Breast epithelium (tissue), 4 donors: Measurements from ENCODE around the gene CPEB3. TPM values are rescaled to one million over a fixed set of nuclear protein-coding genes. Genes with fewer than 3 reads are reported as not detected.

Source experiments
- DNase-seq, 2 donors: peaks; one replicate each; pipeline ENCODE4 v3.0.0-alpha.2; 2019; ENCODE audit warnings: low spot score in 2 of 2
- H3K27ac ChIP-seq, 2 donors: fragments of 200-600 bp; sonication (generic) in 1 of 2; one replicate each; pipeline ENCODE4 v1.5.1; 2016 to 2019; ENCODE audit warnings: mild to moderate bottlenecking in 1 of 2
- H3K27me3 ChIP-seq, 2 donors: fragments of 200-600 bp; sonication (generic) in 1 of 2; one replicate each; pipeline versions ENCODE4 v1.5.1 to v1.6.0; 2017 to 2019; ENCODE audit warnings: control low read depth in 1 of 2, mild to moderate bottlenecking in 1 of 2
- H3K36me3 ChIP-seq: fragments of 200-600 bp; one replicate; pipeline ENCODE4 v1.5.1; 2019
- H3K4me1 ChIP-seq, 2 donors: fragments of 200-600 bp; sonication (generic); one replicate each; pipeline ENCODE4 v1.5.1; 2016 to 2019; ENCODE audit warnings: control low read depth in 1 of 2
- H3K4me3 ChIP-seq, 3 donors: fragments of 200-600 bp; sonication (generic); 1 replicate in 2 of 3; 2 replicates in 1 of 3; pipeline ENCODE4 v1.5.1; 2016 to 2019; ENCODE audit warnings: mild to moderate bottlenecking in 3 of 3, moderate library complexity in 2 of 3
- H3K9me3 ChIP-seq, 2 donors: fragments of 200-600 bp; sonication (generic) in 1 of 2; one replicate each; pipeline ENCODE4 v1.5.1; 2016 to 2019; ENCODE audit warnings: control low read depth in 1 of 2
- POLR2A ChIP-seq: fragments of 450-650 bp; IDR thresholded peaks from one replicate; pipeline ENCODE4 v1.6.1; 2016; ENCODE audit warnings: antibody characterized with exemption, mild to moderate bottlenecking, moderate library complexity
- POLR2AphosphoS5 ChIP-seq, 3 donors: sonication (generic); formaldehyde crosslinking; IDR thresholded peaks; one replicate each; pipeline ENCODE4 v1.6.1; 2017; ENCODE audit warnings: antibody characterized with exemption in 3 of 3
- intact Hi-C: fragments of 100-400 bp; cut with DNase I; formaldehyde crosslinking; loops from one replicate; pipeline ENCODE4 v1.15.1; 2023; ENCODE audit warnings: low total_unique reads
- total RNA-seq, 3 donors: library from RNA; depleted of rRNA; stranded (reverse); fragments of >200 nt; gene quantifications; one replicate each; pipeline ENCODE4 v1.1.0, GENCODE V29; 2016
- TF ChIP-seq, protein P1 (sequence below), 3 donors: fragments of 450-650 bp; IDR thresholded peaks; one replicate each; pipeline ENCODE4 v1.5.1; 2016 to 2017; ENCODE audit warnings: antibody characterized with exemption in 3 of 3, mild to moderate bottlenecking in 3 of 3, moderate library complexity in 3 of 3

Gene CPEB3
- total RNA-seq, 3 donors from 2014 or later, result 3.8 to 12.1 (median 5.2) TPM

DNA sequence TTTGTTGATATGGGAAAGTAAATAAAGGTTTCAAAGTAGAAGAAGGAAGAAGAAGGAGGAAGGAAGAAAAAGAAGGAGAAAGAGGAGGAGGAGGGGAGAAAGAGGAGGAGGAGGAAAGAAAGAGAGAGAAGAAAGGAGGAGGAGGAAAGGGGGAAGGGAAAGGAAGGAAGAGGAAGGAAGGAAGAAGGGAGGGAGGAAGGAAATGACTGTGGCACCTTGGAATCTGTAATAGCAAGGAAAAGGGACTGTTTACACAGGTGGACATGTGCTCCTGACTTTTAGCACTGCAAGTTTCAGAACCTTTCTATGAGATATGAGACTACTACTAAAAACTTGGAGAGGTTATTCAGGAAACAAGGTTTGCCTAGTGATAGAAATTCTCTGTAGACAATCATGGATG is 214.2 kb downstream of the CPEB3 start:
- Histone ChIP-seq H3K36me3 (no peaks in the 10 kb centered on the region), H3K27me3 (no peaks in the 10 kb centered on the region), H3K9me3 (no peaks in the 10 kb centered on the region), H3K4me1 (no peaks in the 10 kb centered on the region), H3K4me3 (no peak overlapping the region), H3K27ac (no peak overlapping the region)
- TF ChIP-seq, protein P1, sequence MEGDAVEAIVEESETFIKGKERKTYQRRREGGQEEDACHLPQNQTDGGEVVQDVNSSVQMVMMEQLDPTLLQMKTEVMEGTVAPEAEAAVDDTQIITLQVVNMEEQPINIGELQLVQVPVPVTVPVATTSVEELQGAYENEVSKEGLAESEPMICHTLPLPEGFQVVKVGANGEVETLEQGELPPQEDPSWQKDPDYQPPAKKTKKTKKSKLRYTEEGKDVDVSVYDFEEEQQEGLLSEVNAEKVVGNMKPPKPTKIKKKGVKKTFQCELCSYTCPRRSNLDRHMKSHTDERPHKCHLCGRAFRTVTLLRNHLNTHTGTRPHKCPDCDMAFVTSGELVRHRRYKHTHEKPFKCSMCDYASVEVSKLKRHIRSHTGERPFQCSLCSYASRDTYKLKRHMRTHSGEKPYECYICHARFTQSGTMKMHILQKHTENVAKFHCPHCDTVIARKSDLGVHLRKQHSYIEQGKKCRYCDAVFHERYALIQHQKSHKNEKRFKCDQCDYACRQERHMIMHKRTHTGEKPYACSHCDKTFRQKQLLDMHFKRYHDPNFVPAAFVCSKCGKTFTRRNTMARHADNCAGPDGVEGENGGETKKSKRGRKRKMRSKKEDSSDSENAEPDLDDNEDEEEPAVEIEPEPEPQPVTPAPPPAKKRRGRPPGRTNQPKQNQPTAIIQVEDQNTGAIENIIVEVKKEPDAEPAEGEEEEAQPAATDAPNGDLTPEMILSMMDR (IDR thresholded peaks at IDR 0.05), result no peak
- TF ChIP-seq POLR2AphosphoS5 (IDR thresholded peaks at IDR 0.05) (no peak), POLR2A (no peak)
- no peak for DNase-seq
- intact Hi-C loops, result no loop called here

DNA sequence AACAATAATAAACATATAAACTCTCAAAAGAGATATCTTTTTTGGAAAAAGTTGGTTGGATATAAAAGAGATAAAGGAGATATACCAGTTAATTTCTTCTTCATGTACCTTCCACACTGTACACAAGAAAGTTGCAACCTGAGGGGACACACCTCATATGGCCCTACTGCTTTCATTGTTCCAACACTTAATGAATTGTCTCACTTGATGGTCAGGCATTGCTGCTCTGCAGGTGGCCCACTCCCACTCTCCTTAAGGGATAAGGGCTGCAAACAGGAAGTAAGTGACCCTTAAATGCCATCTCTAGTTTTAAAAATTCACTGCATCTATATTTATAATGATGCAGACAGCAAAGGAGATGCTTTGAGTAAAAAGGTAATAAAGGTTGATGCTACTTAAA is 215.0 kb downstream of the CPEB3 start:
- H3K4me3 ChIP-seq, result no peak overlapping the region
- intact Hi-C loops, result no loop called here
- no peaks in the 10 kb centered on the region for H3K9me3 ChIP-seq
- H3K27ac ChIP-seq, result no peak overlapping the region
- no peaks in the 10 kb centered on the region for H3K36me3 ChIP-seq
- H3K27me3 ChIP-seq, result no peaks in the 10 kb centered on the region
- no peak for DNase-seq
- H3K4me1 ChIP-seq, result no peaks in the 10 kb centered on the region
- no peak for TF ChIP-seq POLR2AphosphoS5 (IDR thresholded peaks at IDR 0.05)
- TF ChIP-seq POLR2A, result no peak
- TF ChIP-seq, protein P1 (IDR thresholded peaks at IDR 0.05), result no peak

DNA sequence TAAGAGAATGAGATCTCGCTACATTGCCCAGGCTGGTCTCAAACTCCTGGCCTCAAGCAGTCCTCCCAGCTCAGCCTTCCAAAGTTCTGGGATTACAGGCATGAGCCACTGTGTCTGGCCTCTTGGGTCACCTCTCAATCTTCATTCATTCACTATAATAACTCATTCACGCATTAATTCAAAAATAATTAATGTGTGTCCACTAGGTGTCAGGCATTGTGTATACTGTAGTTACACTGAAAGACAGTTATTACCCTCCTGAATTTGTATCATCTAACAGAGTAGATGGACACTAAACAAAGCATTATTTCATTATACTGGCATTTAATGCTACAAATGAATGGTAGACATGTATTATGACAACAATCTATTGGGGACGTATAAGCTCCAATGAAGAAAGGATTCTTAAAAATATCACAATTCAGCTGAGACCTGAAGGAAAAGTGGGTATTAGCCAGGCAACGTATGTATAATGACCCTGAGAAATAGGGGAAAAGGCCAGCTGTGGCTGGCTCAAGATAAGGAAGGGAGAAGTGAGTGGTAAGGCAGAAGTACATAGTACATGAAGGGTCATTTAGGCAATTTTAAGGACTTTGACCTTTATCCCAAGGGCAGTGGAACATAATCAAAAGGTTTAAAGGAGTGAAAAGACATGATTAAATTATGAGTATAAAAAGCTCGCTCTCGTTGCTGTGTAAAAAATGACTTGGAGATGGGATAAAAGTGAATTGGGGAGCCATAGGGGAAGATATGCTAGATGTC is 216.6 kb downstream of the CPEB3 start:
- no peak for DNase-seq
- H3K4me1 ChIP-seq, result no peaks in the 10 kb centered on the region
- TF ChIP-seq, protein P1 (IDR thresholded peaks at IDR 0.05), result no peak
- TF ChIP-seq POLR2A (no peak), POLR2AphosphoS5 (IDR thresholded peaks at IDR 0.05) (no peak)
- intact Hi-C loops, result no loop called here
- H3K27me3 ChIP-seq, result no peaks in the 10 kb centered on the region
- no peak overlapping the region for H3K4me3 ChIP-seq
- no peaks in the 10 kb centered on the region for H3K36me3 ChIP-seq
- no peaks in the 10 kb centered on the region for H3K9me3 ChIP-seq
- no peak overlapping the region for H3K27ac ChIP-seq

DNA sequence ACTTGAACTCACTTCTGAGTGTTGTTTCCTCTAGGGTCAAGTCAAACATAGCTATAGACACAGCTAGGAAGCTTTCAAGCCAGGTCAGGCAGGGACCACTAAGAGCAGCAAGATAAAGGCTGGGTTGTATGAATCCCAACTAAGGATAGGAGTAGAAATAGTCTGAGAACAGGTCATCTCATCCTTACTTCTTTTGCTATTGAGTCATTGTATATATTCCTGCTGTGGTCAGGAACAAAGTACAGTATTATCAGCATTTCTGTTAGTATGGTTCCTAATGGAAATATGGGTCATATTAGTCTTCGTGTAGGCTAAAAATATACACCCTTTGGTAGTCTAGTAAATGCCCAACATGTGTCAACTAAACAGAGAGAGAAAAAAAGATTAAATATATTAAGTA is 222.0 kb downstream of the CPEB3 start:
- no peak overlapping the region for H3K27ac ChIP-seq
- no peaks in the 10 kb centered on the region for H3K9me3 ChIP-seq
- no peaks in the 10 kb centered on the region for H3K36me3 ChIP-seq
- DNase-seq, result no peak
- no peaks in the 10 kb centered on the region for H3K27me3 ChIP-seq
- intact Hi-C loops, result no loop called here
- H3K4me1 ChIP-seq, result no peaks in the 10 kb centered on the region
- no peak overlapping the region for H3K4me3 ChIP-seq
- TF ChIP-seq, protein P1 (IDR thresholded peaks at IDR 0.05), result no peak
- TF ChIP-seq POLR2AphosphoS5 (IDR thresholded peaks at IDR 0.05), result no peak
- no peak for TF ChIP-seq POLR2A

DNA sequence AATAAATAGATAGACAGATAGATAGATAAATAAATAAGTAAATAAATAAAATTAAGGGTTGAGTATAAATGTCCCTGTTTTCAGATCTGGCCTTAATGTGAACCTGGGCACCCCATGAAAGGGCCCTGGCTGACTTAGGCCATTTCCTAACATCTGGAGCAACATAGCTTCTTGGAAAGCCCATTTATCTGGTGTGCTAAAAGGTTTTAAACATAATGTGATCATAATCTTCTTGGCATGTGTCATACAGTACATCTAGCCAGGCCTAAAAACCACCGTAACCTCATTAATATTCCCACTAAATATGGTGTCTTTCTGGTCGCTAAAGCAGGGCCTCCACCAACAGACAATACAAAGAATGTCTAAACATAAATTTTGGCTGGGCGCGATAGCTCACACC is 224.5 kb downstream of the CPEB3 start:
- no peak overlapping the region for H3K4me3 ChIP-seq
- no peaks in the 10 kb centered on the region for H3K9me3 ChIP-seq
- no peaks in the 10 kb centered on the region for H3K36me3 ChIP-seq
- intact Hi-C loops, result no loop called here
- no peak overlapping the region for H3K27ac ChIP-seq
- TF ChIP-seq POLR2AphosphoS5 (IDR thresholded peaks at IDR 0.05) (no peak), POLR2A (no peak)
- TF ChIP-seq, protein P1 (IDR thresholded peaks at IDR 0.05), result no peak
- DNase-seq, result no peak
- H3K27me3 ChIP-seq, result no peaks in the 10 kb centered on the region
- H3K4me1 ChIP-seq, result no peaks in the 10 kb centered on the region
